Epithelial cell of proximal tubule (primary cell): ENCODE measurements around the gene ME2. TPM values are rescaled to one million over a fixed set of nuclear protein-coding genes. Genes with fewer than 3 reads are reported as not detected.
"Not testable (repeated sequence)": the region's sequence is repeated elsewhere in the genome, so short reads cannot be mapped to it uniquely, and the experiment has no call there.

Source experiments
- DNase-seq: peaks from one replicate; pipeline ENCODE4 v3.0.0-alpha.2; 2011; ENCODE audit warnings: low read depth
- H3K4me3 ChIP-seq: 2 replicates; pipeline ENCODE4 v1.5.1; 2011; ENCODE audit warnings: low read depth, mild to moderate bottlenecking, low read length
- total RNA-seq: library from RNA; depleted of rRNA; stranded (reverse); fragments of >200 nt; gene quantifications from 2 replicates; pipeline ENCODE4 v1.2.3, GENCODE V29; 2015
- TF ChIP-seq, protein P1 (sequence below): conservative IDR thresholded peaks from 2 replicates; pipeline ENCODE4 v1.5.1; 2012; ENCODE audit warnings: low read depth, mild to moderate bottlenecking, low read length

The ME2 gene
- total RNA-seq, 1 donor from 2014 or later, result 60.4 TPM

DNA sequence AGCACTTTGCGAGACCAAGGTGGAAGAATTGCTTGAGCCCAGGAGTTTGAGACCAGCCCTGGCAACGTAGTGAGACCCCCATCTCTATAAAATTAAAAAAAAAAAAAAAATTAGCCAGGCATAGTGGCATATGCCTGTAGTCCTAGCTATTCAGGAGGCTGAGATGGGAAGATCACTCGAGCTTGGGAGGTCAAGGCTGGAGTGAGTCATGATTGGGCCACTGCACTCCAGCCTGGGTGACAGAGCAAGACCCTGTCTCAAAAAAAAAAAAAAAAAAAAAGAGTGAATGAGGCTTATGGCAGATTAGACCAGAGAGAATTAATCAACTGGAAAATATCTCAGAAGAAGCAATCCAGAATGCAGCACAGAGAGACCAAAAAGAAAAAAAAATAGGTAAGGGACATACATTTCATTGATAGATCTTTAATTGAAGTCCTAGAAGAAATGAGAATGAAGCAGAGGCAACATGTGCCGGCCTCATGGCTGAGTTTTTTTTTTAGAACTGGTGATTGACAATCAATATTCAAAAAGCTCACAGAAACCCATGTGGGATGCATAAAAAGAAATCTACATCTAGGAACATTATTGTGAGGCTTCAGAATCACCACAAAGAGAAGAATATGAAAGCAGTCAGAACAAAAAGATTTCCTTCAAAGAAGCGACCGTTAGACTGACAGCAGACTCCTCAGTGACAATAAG is 56.7 kb downstream of the ME2 start:
- no peak for DNase-seq
- H3K4me3 ChIP-seq, result no peak overlapping the region
- TF ChIP-seq, protein P1, sequence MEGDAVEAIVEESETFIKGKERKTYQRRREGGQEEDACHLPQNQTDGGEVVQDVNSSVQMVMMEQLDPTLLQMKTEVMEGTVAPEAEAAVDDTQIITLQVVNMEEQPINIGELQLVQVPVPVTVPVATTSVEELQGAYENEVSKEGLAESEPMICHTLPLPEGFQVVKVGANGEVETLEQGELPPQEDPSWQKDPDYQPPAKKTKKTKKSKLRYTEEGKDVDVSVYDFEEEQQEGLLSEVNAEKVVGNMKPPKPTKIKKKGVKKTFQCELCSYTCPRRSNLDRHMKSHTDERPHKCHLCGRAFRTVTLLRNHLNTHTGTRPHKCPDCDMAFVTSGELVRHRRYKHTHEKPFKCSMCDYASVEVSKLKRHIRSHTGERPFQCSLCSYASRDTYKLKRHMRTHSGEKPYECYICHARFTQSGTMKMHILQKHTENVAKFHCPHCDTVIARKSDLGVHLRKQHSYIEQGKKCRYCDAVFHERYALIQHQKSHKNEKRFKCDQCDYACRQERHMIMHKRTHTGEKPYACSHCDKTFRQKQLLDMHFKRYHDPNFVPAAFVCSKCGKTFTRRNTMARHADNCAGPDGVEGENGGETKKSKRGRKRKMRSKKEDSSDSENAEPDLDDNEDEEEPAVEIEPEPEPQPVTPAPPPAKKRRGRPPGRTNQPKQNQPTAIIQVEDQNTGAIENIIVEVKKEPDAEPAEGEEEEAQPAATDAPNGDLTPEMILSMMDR, result no peak

DNA sequence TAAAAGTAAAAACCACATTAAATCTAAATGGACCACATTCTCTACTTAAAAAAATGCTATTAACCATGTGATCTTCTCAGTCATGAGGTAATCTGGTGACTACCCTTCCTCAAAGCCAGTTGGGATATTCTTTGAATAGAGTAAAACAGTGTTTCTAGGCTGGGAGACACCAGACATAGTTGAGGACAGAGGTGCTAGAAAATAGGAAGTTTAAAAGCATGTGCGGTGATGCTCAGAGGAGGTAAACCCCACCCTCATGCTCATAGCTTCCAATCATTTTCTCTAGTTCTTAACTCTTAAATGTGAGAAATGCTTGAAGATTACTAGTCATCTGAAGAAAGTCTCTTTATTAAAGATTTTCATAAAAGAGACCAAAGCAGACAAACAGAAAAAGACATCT is 58.3 kb downstream of the ME2 start:
- TF ChIP-seq, protein P1, result no peak
- H3K4me3 ChIP-seq, result no peak overlapping the region
- no peak for DNase-seq

DNA sequence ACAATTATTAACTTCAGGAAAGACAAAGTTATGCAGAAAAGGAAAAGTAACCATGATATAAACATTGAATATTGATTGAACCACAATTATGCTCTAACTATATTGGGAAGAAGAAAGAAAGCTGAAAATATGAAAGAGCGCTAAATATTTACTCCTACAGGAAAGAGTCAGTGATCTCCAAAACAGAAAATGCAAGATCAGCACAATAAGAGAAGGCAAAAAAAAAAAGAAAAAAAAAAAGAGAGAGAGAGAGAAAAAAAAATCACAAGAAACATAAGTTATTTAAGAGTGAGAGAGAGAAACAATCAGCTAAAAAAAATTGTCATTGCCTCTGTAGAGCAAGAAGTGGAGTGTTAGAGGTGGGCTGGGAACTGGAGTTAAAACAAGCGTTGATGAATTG is 60.0 kb downstream of the ME2 start:
- no peak for DNase-seq
- no peak overlapping the region for H3K4me3 ChIP-seq
- TF ChIP-seq, protein P1, result no peak

DNA sequence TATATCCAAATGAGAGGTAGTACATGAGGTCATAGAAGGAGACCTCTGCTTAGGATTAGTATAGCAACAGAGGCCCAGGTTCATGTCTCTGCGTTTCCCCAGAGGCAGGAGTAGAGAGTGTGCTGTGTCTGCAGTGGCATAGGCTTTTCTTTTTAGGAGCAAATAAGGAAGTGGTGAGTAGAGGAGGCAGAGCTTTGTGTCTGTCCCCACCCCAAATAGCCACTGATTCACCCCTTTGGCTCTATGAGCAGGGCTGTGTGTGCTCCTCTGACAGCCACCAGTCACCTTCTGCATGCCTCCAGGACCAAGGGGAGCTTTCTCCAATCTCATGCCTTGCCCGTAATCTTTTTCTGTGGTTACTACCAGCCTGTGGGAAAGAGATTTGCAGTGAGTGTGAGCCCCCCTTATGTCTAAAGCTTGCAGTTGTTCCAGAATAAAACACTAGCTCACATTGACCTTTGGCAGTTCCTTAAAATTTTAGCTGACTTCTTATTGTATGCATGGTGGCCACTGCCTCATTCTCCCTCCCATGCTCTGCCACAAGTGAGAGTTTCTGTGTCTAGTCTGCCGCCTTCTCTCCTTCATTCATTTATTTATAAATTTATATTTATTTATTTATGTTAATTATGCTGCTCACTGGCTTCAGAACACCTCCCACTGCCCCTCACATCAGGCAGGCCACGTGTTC is 65.5 kb downstream of the ME2 start:
- no peak overlapping the region for H3K4me3 ChIP-seq
- DNase-seq, result no peak
- TF ChIP-seq, protein P1, result no peak

DNA sequence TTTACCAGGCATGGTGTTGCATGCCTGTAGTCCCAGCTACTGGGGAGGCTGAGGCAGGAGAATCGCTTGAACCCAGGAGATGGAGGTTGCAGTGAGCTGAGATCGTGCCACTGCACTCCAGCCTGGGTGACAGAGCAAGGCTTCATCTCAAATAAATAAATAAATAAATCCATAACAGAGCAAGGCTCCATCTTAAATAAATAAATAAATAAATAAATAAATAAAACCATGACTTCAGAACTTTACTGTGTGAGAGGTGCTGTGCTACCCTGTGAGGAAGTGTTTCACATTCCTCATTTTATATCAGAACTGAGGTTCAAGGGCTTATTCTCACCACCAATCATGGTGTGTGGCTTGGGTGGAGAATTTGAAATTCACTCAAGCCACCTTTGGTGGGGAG is 67.0 kb downstream of the ME2 start:
- H3K4me3 ChIP-seq, DNase-seq: not testable (repeated sequence)

DNA sequence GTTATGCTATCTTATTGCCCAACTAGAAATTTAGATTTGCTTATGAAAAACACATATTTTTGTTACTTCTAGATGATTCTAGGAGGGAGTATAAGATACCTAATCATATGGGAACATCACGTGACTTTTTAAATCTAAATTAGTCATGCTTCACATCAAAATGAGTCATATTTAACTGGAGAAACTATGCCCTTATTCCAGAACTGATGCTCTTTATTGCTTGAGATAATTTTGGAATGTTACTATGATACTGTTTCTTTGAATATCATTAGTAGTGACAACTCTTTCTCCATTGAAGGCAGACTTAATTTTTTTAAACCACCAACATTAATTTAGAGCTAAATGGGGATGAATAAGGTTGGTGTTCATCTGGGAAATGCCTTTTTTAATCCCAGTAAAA is 69.0 kb downstream of the ME2 start:
- TF ChIP-seq, protein P1, result no peak
- DNase-seq, result no peak

DNA sequence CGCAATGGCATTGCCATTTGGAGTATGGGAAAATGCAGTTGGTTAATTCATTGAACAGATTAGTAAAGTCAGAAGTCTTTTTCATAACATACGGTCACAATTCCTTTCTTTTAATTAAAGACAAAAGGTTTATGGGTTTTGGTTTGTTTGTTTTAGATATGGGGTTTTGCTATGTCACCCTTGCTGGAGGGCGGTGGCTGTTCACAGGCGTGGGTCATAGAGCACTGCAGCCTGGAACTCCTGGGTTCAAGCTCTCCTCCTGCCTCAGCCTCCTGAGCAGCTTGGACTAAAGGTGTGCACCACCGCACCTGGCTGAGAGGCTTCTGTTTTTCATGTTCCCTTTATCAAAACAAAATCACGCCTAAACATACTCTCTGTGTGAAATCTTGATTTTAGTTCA is 70.3 kb downstream of the ME2 start:
- no peak overlapping the region for H3K4me3 ChIP-seq
- no peak for DNase-seq
- TF ChIP-seq, protein P1, result no peak

More for the DNA sequence above, 69.0 kb downstream of the ME2 start:
- no peak overlapping the region for H3K4me3 ChIP-seq
